ENCODE results near the gene ANXA6.

ANXA6 gene

GRCh38 chr5:151106043-151106442 lies 51.5 kb downstream of the ANXA6 start:
- DNase-seq, result no peak

DNA sequence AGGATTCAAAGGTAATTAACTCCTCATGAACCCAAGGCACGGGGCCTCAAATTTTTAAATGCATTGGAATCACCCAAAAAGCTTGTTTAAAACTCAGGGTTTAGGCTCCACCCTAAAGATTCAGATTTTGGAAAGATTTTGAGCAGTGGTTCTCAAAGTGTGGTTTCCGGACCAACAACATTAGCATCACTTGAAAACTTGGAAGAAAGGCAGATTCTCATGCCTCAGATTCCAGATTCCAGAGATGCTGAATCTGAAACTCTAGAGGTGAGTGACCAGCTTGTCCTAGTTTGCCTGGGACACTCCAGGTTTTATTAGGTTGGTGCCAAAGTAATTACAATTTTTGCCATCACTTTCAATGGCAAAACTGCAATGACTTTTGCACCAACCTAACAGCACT lies 52.0 kb downstream of the ANXA6 start:
- no peak for DNase-seq

DNA sequence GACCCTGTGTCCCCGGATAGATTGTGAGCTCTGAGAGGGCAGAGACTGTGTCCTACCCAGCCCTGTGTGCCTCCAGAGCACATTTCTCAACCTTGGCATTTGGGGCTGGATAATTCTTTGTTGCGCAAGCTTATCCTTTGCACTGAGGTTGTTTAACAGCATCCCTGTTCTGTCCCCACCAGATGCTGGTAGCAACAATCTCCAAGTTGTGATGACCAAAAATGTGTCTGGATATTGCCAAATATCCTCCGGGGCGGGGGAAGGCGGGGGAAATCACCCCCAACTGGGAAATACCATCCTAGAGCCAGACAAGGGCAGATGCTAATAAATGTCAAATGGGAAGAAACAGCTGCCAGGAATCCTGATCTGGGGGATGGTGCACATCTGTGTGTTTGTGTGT lies 52.8 kb downstream of the ANXA6 start:
- DNase-seq, result no peak

DNA sequence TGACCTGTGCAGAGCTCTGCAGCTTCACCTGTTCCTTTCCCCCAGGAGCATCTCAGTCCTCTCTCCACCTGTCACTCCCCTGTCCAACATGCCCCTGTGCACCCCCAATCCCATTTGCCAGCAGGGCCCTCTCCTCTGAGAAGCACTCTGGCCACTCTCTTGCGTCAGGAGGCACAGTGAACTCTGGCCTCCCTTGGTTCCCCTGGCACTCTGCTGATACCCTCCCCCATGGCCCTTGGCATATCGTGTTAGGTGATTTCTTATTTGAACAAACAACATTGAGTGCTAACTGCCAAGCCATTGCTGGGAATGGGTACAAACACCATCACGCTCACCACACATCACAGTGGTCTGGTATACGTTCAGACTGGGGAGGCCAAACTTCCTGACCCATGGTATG lies 55.8 kb downstream of the ANXA6 start:
- no peak for DNase-seq

- DNase-seq, result no peak
Observed at GRCh38 chr5:151101151-151101550, 56.4 kb downstream of the ANXA6 start.

DNA sequence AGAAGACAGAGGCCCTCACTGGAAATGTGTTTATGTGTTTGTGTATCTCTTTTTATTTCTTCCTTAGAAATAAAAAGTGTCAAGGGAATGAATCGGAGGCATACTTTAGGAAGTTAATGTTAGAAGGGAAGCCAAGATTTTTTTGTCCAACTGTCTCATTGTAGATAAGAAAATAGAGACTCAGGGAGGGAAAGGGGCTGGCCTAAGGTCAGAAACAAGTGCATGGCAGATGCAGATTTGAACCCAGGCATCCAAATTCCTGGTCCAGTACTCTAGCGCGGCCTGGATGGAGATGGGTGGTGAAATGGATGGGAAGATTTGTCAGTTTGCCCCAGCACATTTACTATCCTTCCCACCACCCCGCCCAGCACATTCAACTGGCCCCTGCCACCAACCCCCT lies 56.9 kb downstream of the ANXA6 start:
- DNase-seq, result no peak

- no peak for DNase-seq
Observed at GRCh38 chr5:151098768-151099121, 58.8 kb downstream of the ANXA6 start.

DNA sequence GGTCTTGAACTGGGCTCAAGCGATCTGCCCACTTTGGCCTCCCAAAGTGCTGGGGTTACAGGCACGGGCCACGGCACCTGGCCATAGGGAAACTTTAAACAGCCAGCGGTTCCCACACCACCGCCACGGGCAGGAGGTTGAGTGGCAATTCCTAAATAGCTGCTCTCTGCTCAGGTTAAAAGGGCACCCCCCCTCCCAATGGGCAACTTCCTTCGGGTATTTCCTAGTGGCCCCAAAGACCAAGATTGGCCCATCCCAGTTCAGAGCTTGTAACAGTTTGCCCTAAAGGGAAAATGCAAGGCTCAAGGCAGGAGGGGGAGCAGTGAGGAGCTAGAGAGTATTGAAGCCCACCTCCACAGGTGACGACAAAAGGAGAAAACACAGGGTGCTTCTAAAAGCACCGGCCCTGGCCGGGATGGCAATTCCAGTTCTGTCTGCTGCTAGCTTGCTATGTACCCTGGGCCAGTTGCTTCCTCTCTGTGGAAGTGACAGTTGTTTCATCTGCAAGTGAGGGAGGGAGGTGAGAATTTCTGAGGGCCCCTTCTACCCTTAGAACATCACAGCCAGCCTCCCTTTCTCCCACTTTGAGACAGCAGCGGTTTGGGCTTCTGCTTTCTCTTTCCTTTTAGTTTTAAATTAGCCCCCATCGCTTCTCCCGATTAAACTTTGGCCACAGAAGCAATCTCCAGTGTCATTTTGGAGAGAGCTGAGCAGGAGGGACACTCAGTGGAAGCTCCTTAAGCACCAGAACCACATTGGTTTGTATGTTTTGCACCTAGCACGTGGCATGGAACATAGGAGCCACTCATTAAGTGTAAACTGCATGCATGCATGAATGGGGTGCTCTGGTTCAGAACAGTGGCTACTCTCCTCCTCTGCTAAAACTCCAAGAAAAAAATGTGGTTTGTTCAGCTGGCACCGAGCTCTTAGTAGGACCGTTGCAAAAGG lies 59.5 kb downstream of the ANXA6 start:
- DNase-seq, result no peak

DNA sequence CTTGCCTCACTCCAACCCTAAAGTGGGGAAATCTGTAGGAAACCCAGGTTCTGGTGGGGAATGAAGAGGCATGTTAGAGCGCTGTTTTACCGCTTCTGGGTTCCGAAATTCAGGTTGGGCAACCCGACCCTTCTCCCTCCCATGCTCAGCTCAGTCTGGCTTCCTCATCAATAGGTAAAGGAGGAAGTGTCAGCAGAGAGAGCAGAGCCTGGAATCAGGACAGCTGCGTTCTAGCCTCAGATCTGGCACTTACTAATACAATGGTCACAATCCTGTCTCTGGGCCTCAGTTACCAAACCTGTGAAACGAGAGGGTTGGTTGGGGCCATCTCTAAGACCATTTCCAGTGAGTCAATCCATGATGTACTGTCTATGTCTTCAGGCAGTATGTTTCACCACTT lies 60.5 kb downstream of the ANXA6 start:
- DNase-seq, result no peak

GRCh38 chr5:151096001-151096373 lies 61.6 kb downstream of the ANXA6 start:
- no peak for DNase-seq

GRCh38 chr5:151095341-151096000 lies 62.1 kb downstream of the ANXA6 start:
- no peak for DNase-seq

GRCh38 chr5:151094852-151095245 lies 62.7 kb downstream of the ANXA6 start:
- DNase-seq, result no peak

- DNase-seq, result no peak
Observed at GRCh38 chr5:151094030-151094851, 63.3 kb downstream of the ANXA6 start.

GRCh38 chr5:151093476-151093889 lies 64.1 kb downstream of the ANXA6 start:
- no peak for DNase-seq

DNA sequence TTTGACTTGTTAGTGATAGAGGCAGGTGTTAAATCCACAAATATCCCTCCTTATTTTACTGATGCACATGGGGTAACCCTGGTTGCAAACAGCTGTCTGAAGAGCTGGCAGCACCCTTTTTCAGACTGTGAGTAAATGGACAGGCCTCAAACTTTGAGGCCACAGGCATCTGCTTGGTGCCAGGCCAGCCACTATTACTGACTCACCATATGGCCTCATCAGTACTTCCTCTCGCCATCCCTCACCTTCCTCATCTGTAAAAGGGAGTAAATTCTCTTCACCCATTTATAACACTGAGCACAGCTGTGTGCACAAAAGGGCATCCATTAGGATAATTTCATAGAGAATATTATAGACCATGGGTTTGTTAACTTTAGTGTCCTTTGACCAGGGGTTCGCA lies 64.8 kb downstream of the ANXA6 start:
- no peak for DNase-seq

- no peak for DNase-seq
Observed at GRCh38 chr5:151089726-151090125, 67.9 kb downstream of the ANXA6 start.

GRCh38 chr5:151088986-151089385 lies 68.6 kb downstream of the ANXA6 start:
- no peak for DNase-seq

DNA sequence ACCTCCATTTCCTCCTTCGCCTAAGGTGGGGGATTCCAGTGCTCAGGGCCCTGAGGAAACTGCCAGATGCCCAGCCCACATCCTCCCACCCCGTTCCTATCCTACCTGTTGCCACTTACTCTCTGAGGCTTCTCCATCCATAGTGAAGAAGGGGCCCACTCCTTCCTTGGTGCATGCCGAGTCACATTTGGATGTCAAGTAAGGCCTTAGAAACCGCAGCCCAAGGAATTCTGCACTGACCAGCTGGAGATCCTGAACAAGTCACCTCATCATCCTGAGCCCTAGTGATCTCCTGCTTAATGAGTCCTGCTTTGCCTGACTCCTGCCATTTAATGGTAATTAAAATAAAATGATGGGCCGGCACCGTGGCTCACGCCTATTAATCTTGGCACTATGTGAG lies 70.1 kb downstream of the ANXA6 start:
- DNase-seq, result no peak

- DNase-seq, result no peak
Observed at GRCh38 chr5:151086905-151087360, 70.6 kb downstream of the ANXA6 start.

GRCh38 chr5:151086192-151086869 lies 71.2 kb downstream of the ANXA6 start:
- DNase-seq, result no peak

DNA sequence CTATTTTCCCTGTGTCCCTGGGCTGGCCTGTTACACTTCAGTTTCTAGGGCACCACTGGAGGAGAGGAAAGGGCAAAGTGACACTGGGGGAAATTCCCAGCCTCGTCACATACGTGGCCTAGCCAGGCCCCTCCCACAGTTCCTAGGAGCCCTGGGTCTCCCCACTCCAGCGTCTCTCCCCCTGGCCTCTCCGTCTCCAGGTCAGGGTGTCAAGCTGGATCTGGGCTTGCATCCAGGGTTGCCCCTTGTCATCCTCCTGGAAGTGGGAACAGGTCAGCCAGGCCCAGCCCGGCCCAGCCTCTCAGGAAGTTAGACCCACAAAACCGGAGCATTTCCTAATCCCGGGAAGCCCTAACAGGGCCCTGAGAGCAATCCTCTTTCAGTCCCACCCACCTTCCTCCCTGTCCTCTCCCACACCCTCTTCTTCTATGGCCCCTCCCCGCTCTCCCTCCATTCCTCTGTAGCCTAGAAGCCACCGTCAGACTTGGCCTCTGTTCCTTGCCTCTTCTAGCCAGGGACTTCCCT lies 72.0 kb downstream of the ANXA6 start:
- DNase-seq, result no peak

Data from hypothalamus (tissue), 51 donors.